HEK293 (cell line): ENCODE data around the gene CDH23.

ENCODE experiments used
- CTCF ChIA-PET: fragments of 350-600 bp; formaldehyde crosslinking; extraction: SDS; loops from one replicate; lab custom pipeline; 2021; ENCODE audit warnings: antibody characterized with exemption; lab: Yijun Ruan, JAX
- POLR2A ChIA-PET: fragments of 300-600 bp; formaldehyde crosslinking; extraction: SDS; loops from one replicate; lab custom pipeline; 2020; ENCODE audit warnings: antibody characterized with exemption, inconsistent platforms; lab: Yijun Ruan, JAX
- H3K27ac ChIP-seq: fragments of 200-500 bp; sonication (Bioruptor generic); 2 replicates; pipeline ENCODE4 v1.5.1; 2014; ENCODE audit warnings: low read depth, low read length, control low read depth, inconsistent platforms; ENCODE audit errors: extremely low read depth
- H3K36me3 ChIP-seq, 2 experiments: fragments of 200-500 bp in 1 of 2; sonication (Bioruptor generic) in 1 of 2; 1 replicate in 1 of 2; 2 replicates in 1 of 2; pipeline ENCODE4 v1.5.1; 2014 to 2017; ENCODE audit warnings: inconsistent platforms in 2 of 2, low read length in 2 of 2; ENCODE audit not compliant: control insufficient read depth in 2 of 2, insufficient read depth in 1 of 2
- H3K4me1 ChIP-seq: fragments of 200-500 bp; sonication (Bioruptor generic); 2 replicates; pipeline ENCODE4 v1.5.1; 2014; ENCODE audit warnings: mild to moderate bottlenecking, low read length, inconsistent platforms; ENCODE audit not compliant: control insufficient read depth, insufficient read depth
- H3K4me3 ChIP-seq: 2 replicates; pipeline ENCODE4 v1.5.1; 2011; ENCODE audit warnings: low read depth, mild to moderate bottlenecking, control low read depth, low read length, moderate library complexity
- H3K9me3 ChIP-seq: fragments of 200-500 bp; sonication (Bioruptor generic); 2 replicates; pipeline ENCODE4 v1.5.1; 2014; ENCODE audit warnings: low read depth, low read length, inconsistent platforms; ENCODE audit not compliant: control insufficient read depth, insufficient read depth
- GLIS1 ChIP-seq: fragments of 450-650 bp; formaldehyde crosslinking; IDR thresholded peaks from 2 replicates; pipeline ENCODE4 v1.5.1; 2016; ENCODE audit warnings: missing biosample characterization, missing genetic modification characterization
- HOXC10 ChIP-seq: sonication (generic); formaldehyde crosslinking; IDR thresholded peaks from 2 replicates; pipeline ENCODE4 v1.8.1; 2023; ENCODE audit warnings: mild to moderate bottlenecking, missing genetic modification reagents
- INSM2 ChIP-seq: fragments of 450-650 bp; formaldehyde crosslinking; IDR thresholded peaks from 2 replicates; pipeline ENCODE4 v1.5.1; 2016; ENCODE audit warnings: missing biosample characterization, missing genetic modification characterization
- PRDM1 ChIP-seq: fragments of 450-650 bp; formaldehyde crosslinking; IDR thresholded peaks from 2 replicates; pipeline ENCODE4; 2016; ENCODE audit warnings: missing biosample characterization, missing genetic modification characterization
- PRDM6 ChIP-seq: fragments of 450-650 bp; formaldehyde crosslinking; IDR thresholded peaks from 2 replicates; pipeline ENCODE4 v1.5.1; 2017; ENCODE audit warnings: missing biosample characterization, missing genetic modification characterization
- REST ChIP-seq: fragments of 450-650 bp; formaldehyde crosslinking; IDR thresholded peaks from 2 replicates; pipeline ENCODE4 v1.5.1; 2016; ENCODE audit warnings: missing biosample characterization, missing genetic modification characterization
- ZBTB17 ChIP-seq: fragments of 450-650 bp; formaldehyde crosslinking; IDR thresholded peaks from 2 replicates; pipeline ENCODE4 v1.5.1; 2016; ENCODE audit warnings: missing biosample characterization, missing genetic modification characterization
- ZBTB20 ChIP-seq: fragments of 450-650 bp; formaldehyde crosslinking; IDR thresholded peaks from 2 replicates; pipeline ENCODE4 v1.5.1; 2016; ENCODE audit warnings: missing biosample characterization, missing genetic modification characterization
- ZBTB7A ChIP-seq: fragments of 450-650 bp; formaldehyde crosslinking; IDR thresholded peaks from 2 replicates; pipeline ENCODE4 v1.5.1; 2016; ENCODE audit warnings: low read depth, missing biosample characterization, missing genetic modification characterization
- ZNF121 ChIP-seq: fragments of 450-650 bp; formaldehyde crosslinking; IDR thresholded peaks from 2 replicates; pipeline ENCODE4 v1.5.1; 2016; ENCODE audit warnings: missing biosample characterization, missing genetic modification characterization
- ZNF184 ChIP-seq: fragments of 450-650 bp; IDR thresholded peaks from 2 replicates; pipeline ENCODE4 v1.5.1; 2018; ENCODE audit warnings: missing biosample characterization, mild to moderate bottlenecking, missing genetic modification characterization
- ZNF24 ChIP-seq: fragments of 450-650 bp; formaldehyde crosslinking; IDR thresholded peaks from 2 replicates; pipeline ENCODE4 v1.5.1; 2016; ENCODE audit warnings: missing biosample characterization, missing genetic modification characterization
- ZNF335 ChIP-seq: fragments of 450-650 bp; formaldehyde crosslinking; conservative IDR thresholded peaks from 2 replicates; pipeline ENCODE4 v1.5.1; 2016; ENCODE audit warnings: missing biosample characterization, missing genetic modification characterization
- ZNF514 ChIP-seq: fragments of 450-650 bp; formaldehyde crosslinking; IDR thresholded peaks from 2 replicates; pipeline ENCODE4 v1.5.1; 2016; ENCODE audit warnings: missing biosample characterization, missing genetic modification characterization
- ZNF660 ChIP-seq: fragments of 450-650 bp; IDR thresholded peaks from 2 replicates; pipeline ENCODE4 v1.5.1; 2018; ENCODE audit warnings: missing biosample characterization, mild to moderate bottlenecking, missing genetic modification characterization
- ZNF747 ChIP-seq: fragments of 450-650 bp; formaldehyde crosslinking; IDR thresholded peaks from 2 replicates; pipeline ENCODE4 v1.5.1; 2016; ENCODE audit warnings: missing biosample characterization, missing genetic modification characterization
- ZSCAN30 ChIP-seq: fragments of 450-650 bp; IDR thresholded peaks from 2 replicates; pipeline ENCODE4 v1.5.1; 2018; ENCODE audit warnings: missing biosample characterization, mild to moderate bottlenecking, missing genetic modification characterization, moderate library complexity

CDH23 gene

GRCh38 chr10:71848325-71849275 is 451.9 kb downstream of the CDH23 start:
- Histone ChIP-seq H3K36me3 (no peaks in the 10 kb centered on the region), H3K27ac (no peak overlapping the region), H3K4me3 (no peak overlapping the region), H3K4me1 (0 out of 2 replicates have a peak, but pooled peaks cover 10% of the 10 kb centered on the region), H3K9me3 (no peaks in the 10 kb centered on the region)
- ChIA-PET CTCF (interaction anchor here (0.6 to 2.2 kb wide), 4 partner anchors 8 to 48 kb away, joined by 3 to 7 read pairs (median 4); no protein-coding TSS in a partner anchor), POLR2A (interaction anchor here (0.6 kb wide), 2 partner anchors 28 to 42 kb away, joined by 3 to 11 read pairs; no protein-coding TSS in a partner anchor)
- TF ChIP-seq PRDM1 (tag by site-specific recombination) (peak; percentile 77), ZBTB20 (tag by site-specific recombination) (peak; percentile 81), INSM2 (tag by site-specific recombination) (no peak)

GRCh38 chr10:71849461-71849908 is 452.8 kb downstream of the CDH23 start:
- Histone ChIP-seq H3K4me3 (no peak overlapping the region), H3K27ac (no peak overlapping the region)
- no peak for TF ChIP-seq ZNF24 (tag by site-specific recombination)
- peak; percentile 98 for TF ChIP-seq ZNF121 (tag by site-specific recombination)
- no peak for TF ChIP-seq REST (tag by site-specific recombination)
- TF ChIP-seq ZBTB17 (tag by site-specific recombination) = peak; percentile 27; the same call in 1 of the 2 replicates
- no peak for TF ChIP-seq ZNF747
- peak; percentile 96 for TF ChIP-seq ZNF184
- TF ChIP-seq, all 188 proteins: peak for 3
- H3K4me1 ChIP-seq = 0 out of 2 replicates have a peak, but pooled peaks cover 10% of the 10 kb centered on the region
- CTCF ChIA-PET = interaction anchor here (1.2 to 2.2 kb wide), 3 partner anchors 12 to 47 kb away, joined by 4 to 7 read pairs (median 6); no protein-coding TSS in a partner anchor
- no peaks in the 10 kb centered on the region for H3K36me3 ChIP-seq
- no peaks in the 10 kb centered on the region for H3K9me3 ChIP-seq
- POLR2A ChIA-PET = interaction anchor here (0.6 to 2.3 kb wide), 4 partner anchors 10 to 43 kb away, joined by 3 to 53 read pairs (median 28); no protein-coding TSS in a partner anchor

- H3K4me3 ChIP-seq = peak overlapping the region; percentile 93
- ChIA-PET POLR2A (interaction anchor here (0.6 to 2.3 kb wide), 5 partner anchors 10 to 482 kb away, joined by 3 to 53 read pairs (median 4); no protein-coding TSS in a partner anchor), CTCF (interaction anchor here (0.6 to 2.2 kb wide), 4 partner anchors 13 to 1968 kb away, joined by 3 to 7 read pairs (median 5); no protein-coding TSS in a partner anchor)
- peak overlapping the region; percentile 65; the same call in 1 of the 2 replicates for H3K27ac ChIP-seq
- H3K9me3 ChIP-seq = no peaks in the 10 kb centered on the region
- TF ChIP-seq PRDM1 (tag by site-specific recombination) = peak; percentile 63; the same call in 1 of the 2 replicates
- TF ChIP-seq HOXC10 (CRISPR knock-in tag) = no peak
- no peak for TF ChIP-seq ZNF660
- no peak for TF ChIP-seq PRDM6
- TF ChIP-seq GLIS1 = no peak
- TF ChIP-seq ZBTB7A = no peak
- 0 out of 2 replicates have a peak, but pooled peaks have one; percentile 11 for TF ChIP-seq ZSCAN30 (tag by site-specific recombination)
- TF ChIP-seq ZNF335 (tag by site-specific recombination) = peak; percentile 94
- TF ChIP-seq ZNF514 = no peak
- 0 out of 2 replicates have a peak, but pooled peaks cover 10% of the 10 kb centered on the region for H3K4me1 ChIP-seq
- H3K36me3 ChIP-seq = no peaks in the 10 kb centered on the region
These were observed 453.5 kb downstream of the CDH23 start for GRCh38 chr10:71850021-71850742.
